B cell (primary cell): ENCODE data around the gene IFNL3. TPM values are rescaled to one million over a fixed set of nuclear protein-coding genes. Genes with fewer than 3 reads are reported as not detected.
"Not testable (repeated sequence)": the region's sequence is repeated elsewhere in the genome, so short reads cannot be mapped to it uniquely, and the experiment has no call there.

Source experiments
- ATAC-seq: fragments of 200-7000 bp; cut with Tn5 transposase; one replicate; pipeline ENCODE4 v1.10.0; 2021; ENCODE audit warnings: low read depth, mild to moderate bottlenecking, moderate number of reproducible peaks, moderate library complexity
- CTCF ChIA-PET: fragments of 350-600 bp; sonication (Branson Sonifier 250); formaldehyde crosslinking; loops from one replicate; lab custom pipeline; 2021; ENCODE audit warnings: antibody characterized with exemption, inconsistent platforms; lab: Charles Lee
- POLR2A ChIA-PET: fragments of 350-600 bp; sonication (Branson Sonifier 250); formaldehyde crosslinking; loops from one replicate; lab custom pipeline; 2021; ENCODE audit warnings: antibody characterized with exemption; lab: Charles Lee
- DNase-seq: peaks from one replicate; pipeline ENCODE4 v3.0.0; 2013
- H2AFZ ChIP-seq: 2 replicates; pipeline ENCODE4 v1.6.1; 2012; ENCODE audit warnings: mild to moderate bottlenecking, low read depth, low read length; ENCODE audit not compliant: insufficient read depth, poor library complexity, severe bottlenecking
- H3K27ac ChIP-seq, 2 donors: 1 replicate in 1 of 2; 2 replicates in 1 of 2; pipeline ENCODE4 v1.5.1; 2012 to 2013; ENCODE audit warnings: low read length in 2 of 2, mild to moderate bottlenecking in 2 of 2, moderate library complexity in 1 of 2
- H3K27me3 ChIP-seq, 4 experiments: fragments of 200-600 bp in 1 of 4; sonication (generic) in 1 of 4; replicated peaks in 1 of 4; 1 replicate in 2 of 4; 2 replicates in 2 of 4; pipeline versions ENCODE4 v1.6.1 to v1.7.0; 2013 to 2016; ENCODE audit warnings: low read length in 3 of 4, mild to moderate bottlenecking in 2 of 4, mixed read lengths in 1 of 4, moderate library complexity in 1 of 4; ENCODE audit not compliant: insufficient read depth in 4 of 4, control insufficient read depth in 3 of 4; ENCODE audit errors: control extremely low read depth in 1 of 4
- H3K36me3 ChIP-seq, 2 experiments: replicated peaks in 1 of 2; 1 replicate in 1 of 2; 2 replicates in 1 of 2; pipeline versions ENCODE4 v1.6.1 to v1.7.1; 2013; ENCODE audit warnings: low read length in 1 of 2; ENCODE audit not compliant: insufficient read depth in 2 of 2, control insufficient read depth in 1 of 2; ENCODE audit errors: control extremely low read depth in 1 of 2, extremely low read depth in 1 of 2
- H3K4me1 ChIP-seq, 2 donors: fragments of 200-600 bp in 1 of 2; sonication (generic) in 1 of 2; 1 replicate in 1 of 2; 2 replicates in 1 of 2; pipeline versions ENCODE4 v1.5.1 to v1.6.1; 2013 to 2017; ENCODE audit warnings: low read length in 2 of 2; ENCODE audit not compliant: control insufficient read depth in 2 of 2, insufficient read depth in 2 of 2
- H3K4me2 ChIP-seq: replicated peaks from 2 replicates; pipeline ENCODE3; 2012; ENCODE audit warnings: mild to moderate bottlenecking, low read depth, low read length; ENCODE audit not compliant: poor library complexity, severe bottlenecking
- H3K4me3 ChIP-seq, 5 experiments: fragments of 200-600 bp in 1 of 5; sonication (generic) in 1 of 5; 1 replicate in 3 of 5; 2 replicates in 2 of 5; pipeline versions ENCODE4 v1.5.1 to v1.7.0; 2011 to 2016; ENCODE audit warnings: low read length in 4 of 5, mild to moderate bottlenecking in 4 of 5, low read depth in 2 of 5, control low read depth in 1 of 5, moderate library complexity in 1 of 5; ENCODE audit not compliant: insufficient read depth in 1 of 5; ENCODE audit errors: control extremely low read depth in 1 of 5, extremely low read depth in 1 of 5
- H3K79me2 ChIP-seq: fragments of 200-600 bp; sonication (generic); one replicate; pipeline ENCODE4 v1.6.0; 2016; ENCODE audit warnings: low read length; ENCODE audit not compliant: control insufficient read depth, insufficient read depth
- H3K9ac ChIP-seq: fragments of 200-600 bp; sonication (generic); 2 replicates; pipeline ENCODE4 v1.6.1; 2017; ENCODE audit warnings: mild to moderate bottlenecking, low read length, moderate library complexity
- H3K9me3 ChIP-seq, 3 donors: one replicate each; pipeline versions ENCODE4 v1.6.1 to v1.7.1; 2013; ENCODE audit warnings: low read length in 2 of 3; ENCODE audit not compliant: control insufficient read depth in 2 of 3, insufficient read depth in 1 of 3; ENCODE audit errors: control extremely low read depth in 1 of 3
- H4K20me1 ChIP-seq: 2 replicates; pipeline ENCODE4 v1.6.0; 2012; ENCODE audit warnings: mild to moderate bottlenecking, low read length; ENCODE audit not compliant: insufficient read depth, control insufficient read depth, poor library complexity, severe bottlenecking
- H3K27ac Mint-ChIP-seq: one replicate; pipeline ENCODE4 v1.8.0; 2021; ENCODE audit warnings: mixed read lengths
- H3K27me3 Mint-ChIP-seq: one replicate; pipeline ENCODE4 v1.8.0; 2021; ENCODE audit warnings: mixed read lengths
- H3K4me1 Mint-ChIP-seq: one replicate; pipeline ENCODE4 v1.8.0; 2021; ENCODE audit warnings: mixed read lengths
- H3K4me3 Mint-ChIP-seq: one replicate; pipeline ENCODE4 v1.8.0; 2021; ENCODE audit warnings: mixed read lengths
- H3K9me3 Mint-ChIP-seq: one replicate; pipeline ENCODE4 v1.8.0; 2022; ENCODE audit warnings: mixed read lengths; ENCODE audit not compliant: insufficient read depth
- EZH2 ChIP-seq: IDR thresholded peaks from 2 replicates; pipeline ENCODE4 v1.6.1; 2012; ENCODE audit warnings: borderline replicate concordance, low read depth, mild to moderate bottlenecking, moderate library complexity, low read length; ENCODE audit not compliant: insufficient read depth, poor library complexity, severe bottlenecking
- WGBS: methylation state at CpG from one replicate; pipeline ENCODE4 v1.1.5; 2013; ENCODE audit warnings: missing lambda C conversion rate; ENCODE audit not compliant: insufficient coverage; 5-methylcytosine and 5-hydroxymethylcytosine counted together
- intact Hi-C: fragments of 100-400 bp; cut with micrococcal nuclease; formaldehyde crosslinking; loops from one replicate; pipeline ENCODE4 v1.10.0; 2022
- polyA plus RNA-seq: library from polyadenylated mRNA; depleted of rRNA; stranded (reverse); fragments of >200 nt; gene quantifications from 2 replicates; pipeline ENCODE4 v1.2.3, GENCODE V29; 2012
- total RNA-seq, 2 donors: library from RNA; stranded (reverse); fragments of 120-200 nt in 1 of 2; gene quantifications; 1 replicate in 1 of 2; 2 replicates in 1 of 2; pipeline versions ENCODE4 v1.2.3 to v1.2.4, GENCODE V29; 2013 to 2022
- TF ChIP-seq, protein P1 (sequence below): fragments of 200-600 bp; IDR thresholded peaks from one replicate; pipeline ENCODE4 v1.8.0; 2022; ENCODE audit warnings: antibody characterized with exemption, mild to moderate bottlenecking

IFNL3 gene
- total and polyA plus RNA-seq, 2 donors (not counting 1 experiment from before 2014, with no cell fraction given) = not detected

DNA sequence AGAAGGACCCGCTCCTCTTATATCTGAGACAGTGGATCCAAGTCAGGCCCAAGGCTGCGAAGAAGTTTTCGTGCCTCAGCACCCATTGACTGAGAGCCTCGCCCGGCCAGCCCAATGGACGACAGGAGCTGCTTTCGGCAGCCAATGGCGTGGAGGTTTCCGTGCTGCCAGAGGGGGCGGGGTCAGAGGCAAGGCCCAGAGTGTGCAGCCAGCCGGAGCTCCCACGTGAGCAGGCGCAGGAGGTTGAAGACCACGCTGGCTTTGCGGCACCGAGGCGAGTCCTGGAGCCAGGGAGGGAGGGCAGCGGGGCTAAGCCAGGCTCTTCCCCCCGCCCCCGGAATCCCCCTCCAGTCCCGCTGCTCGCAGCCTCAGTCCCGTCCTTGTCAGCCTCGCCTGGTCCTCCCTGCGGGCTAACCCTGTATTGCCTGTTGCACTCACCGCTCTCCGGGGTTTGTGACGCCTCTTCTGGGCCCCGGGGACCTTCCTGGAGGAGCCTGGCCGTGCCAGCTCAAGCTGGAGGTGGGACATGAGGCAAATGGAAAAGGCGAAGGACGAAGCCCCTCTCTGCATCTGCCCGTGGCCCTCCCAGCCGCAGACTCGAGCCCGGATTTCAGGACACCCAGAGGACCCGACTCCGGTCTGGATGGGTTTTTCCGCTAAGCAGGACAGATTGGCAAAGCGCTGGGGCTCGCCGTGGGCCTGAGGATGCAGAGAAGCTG lies 2.3 kb upstream of the IFNL3 start:
- Histone ChIP-seq H3K79me2 (no peaks in the 10 kb centered on the region), H3K4me2 (peak overlapping the region; percentile 59), H2AFZ (peak overlapping the region; percentile 54), H3K4me3 (peak overlapping the region in 3 of 5 experiments; percentile 7 to 23 (median 10)), H3K27ac (no peak overlapping the region), H3K9ac (no peak overlapping the region), H3K9me3 (no peaks in the 10 kb centered on the region), H3K27me3 (peaks cover 0 to 15% (median 3%) of the 10 kb centered on the region in 4 experiments), H3K36me3 (no peaks in the 10 kb centered on the region), H4K20me1 (no peaks in the 10 kb centered on the region), H3K4me1 (peaks cover 9 to 12% of the 10 kb centered on the region in 2 donors)
- DNase-seq (no peak), ATAC-seq (peak; percentile 58)
- WGBS = 56% methylated on average over 41 of the region's 42 CpGs
- intact Hi-C loops = no loop called here
- Mint-ChIP-seq H3K9me3 (no peaks in the 10 kb centered on the region), H3K27me3 (peaks cover 13% of the 10 kb centered on the region), H3K4me1 (no peaks in the 10 kb centered on the region), H3K27ac (no peak overlapping the region), H3K4me3 (peak overlapping the region; percentile 13)
- no peak for TF ChIP-seq EZH2
- TF ChIP-seq, protein P1, sequence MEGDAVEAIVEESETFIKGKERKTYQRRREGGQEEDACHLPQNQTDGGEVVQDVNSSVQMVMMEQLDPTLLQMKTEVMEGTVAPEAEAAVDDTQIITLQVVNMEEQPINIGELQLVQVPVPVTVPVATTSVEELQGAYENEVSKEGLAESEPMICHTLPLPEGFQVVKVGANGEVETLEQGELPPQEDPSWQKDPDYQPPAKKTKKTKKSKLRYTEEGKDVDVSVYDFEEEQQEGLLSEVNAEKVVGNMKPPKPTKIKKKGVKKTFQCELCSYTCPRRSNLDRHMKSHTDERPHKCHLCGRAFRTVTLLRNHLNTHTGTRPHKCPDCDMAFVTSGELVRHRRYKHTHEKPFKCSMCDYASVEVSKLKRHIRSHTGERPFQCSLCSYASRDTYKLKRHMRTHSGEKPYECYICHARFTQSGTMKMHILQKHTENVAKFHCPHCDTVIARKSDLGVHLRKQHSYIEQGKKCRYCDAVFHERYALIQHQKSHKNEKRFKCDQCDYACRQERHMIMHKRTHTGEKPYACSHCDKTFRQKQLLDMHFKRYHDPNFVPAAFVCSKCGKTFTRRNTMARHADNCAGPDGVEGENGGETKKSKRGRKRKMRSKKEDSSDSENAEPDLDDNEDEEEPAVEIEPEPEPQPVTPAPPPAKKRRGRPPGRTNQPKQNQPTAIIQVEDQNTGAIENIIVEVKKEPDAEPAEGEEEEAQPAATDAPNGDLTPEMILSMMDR = no peak
- CTCF ChIA-PET = no interaction called here
- POLR2A ChIA-PET = no interaction called here

DNA sequence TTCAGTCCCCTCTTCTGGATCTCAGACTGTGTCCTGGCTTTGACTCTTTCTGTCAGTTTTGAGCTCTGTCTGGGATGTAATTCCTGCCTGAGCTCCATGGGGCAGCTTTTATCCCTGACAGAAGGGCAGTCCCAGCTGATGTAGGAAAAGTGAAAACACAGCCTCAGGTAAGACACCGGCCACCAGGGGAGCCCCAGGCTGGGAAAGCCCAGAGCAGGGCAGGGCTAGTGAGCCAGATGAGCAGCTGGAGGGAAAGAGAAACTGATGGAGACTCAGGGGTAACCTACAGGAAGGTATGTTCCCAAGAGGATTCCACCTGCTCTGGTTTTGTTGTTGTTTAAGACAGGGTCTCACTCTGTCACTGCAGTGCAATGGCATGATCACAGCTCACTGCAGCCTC lies 360 bp upstream of the IFNL3 start:
- H3K9ac ChIP-seq, H3K4me2 ChIP-seq, H3K9me3 Mint-ChIP-seq, DNase-seq, POLR2A ChIA-PET, ATAC-seq, H2AFZ ChIP-seq, H3K79me2 ChIP-seq, H3K4me3 Mint-ChIP-seq, intact Hi-C loops, H3K4me1 Mint-ChIP-seq, H3K4me3 ChIP-seq, H3K36me3 ChIP-seq, H4K20me1 ChIP-seq, H3K9me3 ChIP-seq, CTCF ChIA-PET, H3K27ac ChIP-seq, H3K27ac Mint-ChIP-seq: not testable (repeated sequence)
- Histone ChIP-seq H3K4me1 (peaks cover 9 to 12% of the 10 kb centered on the region in 2 donors), H3K27me3 (peaks cover 0 to 15% (median 3%) of the 10 kb centered on the region in 4 experiments)
- peaks cover 13% of the 10 kb centered on the region for H3K27me3 Mint-ChIP-seq
- no CpG with 5 or more reads among the region's 1 CpG for WGBS

DNA sequence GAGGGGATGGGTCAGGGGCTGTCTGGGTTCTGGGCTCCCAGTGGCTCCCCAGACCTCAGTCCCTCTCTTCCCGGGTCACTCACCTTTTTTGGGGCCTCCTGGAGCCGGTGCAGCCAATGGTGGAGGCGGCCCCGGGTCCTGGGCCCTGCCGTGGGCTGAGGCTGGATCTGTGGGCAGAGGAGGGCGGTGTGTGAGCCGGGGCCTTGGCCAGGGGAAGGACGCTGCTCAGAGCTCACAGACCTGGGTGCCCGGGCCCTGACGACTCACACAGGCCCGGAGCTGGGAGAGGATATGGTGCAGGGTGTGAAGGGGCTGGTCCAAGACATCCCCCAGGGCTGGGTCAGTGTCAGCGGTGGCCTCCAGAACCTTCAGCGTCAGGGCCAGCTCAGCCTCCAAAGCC lies 1.1 kb downstream of the IFNL3 start:
- CTCF ChIA-PET, H3K4me2 ChIP-seq: not testable (repeated sequence)

More for the DNA sequence above, 1.1 kb downstream of the IFNL3 start:
- POLR2A ChIA-PET, H3K36me3 ChIP-seq, H3K27me3 Mint-ChIP-seq, DNase-seq, H3K9me3 ChIP-seq, H3K9ac ChIP-seq, H3K4me3 Mint-ChIP-seq, H3K27ac ChIP-seq, H3K4me1 Mint-ChIP-seq, H2AFZ ChIP-seq, H4K20me1 ChIP-seq, H3K79me2 ChIP-seq, intact Hi-C loops, H3K4me3 ChIP-seq, H3K27ac Mint-ChIP-seq, ATAC-seq, H3K9me3 Mint-ChIP-seq: not testable (repeated sequence)
- H3K4me1 ChIP-seq = peaks cover 9 to 12% of the 10 kb centered on the region in 2 donors
- 96% methylated on average over 10 of the region's 13 CpGs for whole genome bisulfite sequencing
- H3K27me3 ChIP-seq = peaks cover 0 to 12% (median 3%) of the 10 kb centered on the region in 4 experiments
